Upper lobe of left lung (tissue), 4 donors: Measurements from ENCODE around the gene HMGXB4.

Source experiments
- CTCF ChIP-seq, 6 experiments: fragments of 450-650 bp in 4 of 6; fragments of 200-600 bp in 2 of 6; sonication (generic) in 2 of 6; IDR thresholded peaks; one replicate each; pipeline ENCODE4 v1.5.1; 2016 to 2019; ENCODE audit warnings: antibody characterized with exemption in 6 of 6
- POLR2A ChIP-seq, 4 donors: fragments of 450-650 bp; IDR thresholded peaks; one replicate each; pipeline ENCODE4 v1.5.1; 2016 to 2017; ENCODE audit warnings: antibody characterized with exemption in 4 of 4, mild to moderate bottlenecking in 2 of 4
- POLR2AphosphoS5 ChIP-seq, 2 donors: sonication (generic); formaldehyde crosslinking; IDR thresholded peaks; one replicate each; pipeline ENCODE4 v1.5.1; 2017; ENCODE audit warnings: antibody characterized with exemption in 2 of 2

- no peak for TF ChIP-seq CTCF (IDR thresholded peaks at IDR 0.05)
- no peak for TF ChIP-seq POLR2A (IDR thresholded peaks at IDR 0.05)
- TF ChIP-seq POLR2AphosphoS5 (IDR thresholded peaks at IDR 0.05), result no peak
Observed at GRCh38 chr22:35276019-35276418, 18.7 kb downstream of the HMGXB4 start.
